SH-SY5Y (cell line): ENCODE measurements around the gene RNF208.

ENCODE experiments used
- GATA2 ChIP-seq: IDR thresholded peaks from 2 replicates; pipeline ENCODE4 v1.6.1; 2011; ENCODE audit warnings: mild to moderate bottlenecking, low read depth, low read length
- GATA3 ChIP-seq: IDR thresholded peaks from 2 replicates; pipeline ENCODE4 v1.6.1; 2011; ENCODE audit warnings: low read depth, mild to moderate bottlenecking, low read length, moderate library complexity

Gene RNF208

GRCh38 chr9:137179761-137180160, 42.3 kb downstream of the RNF208 start:
- TF ChIP-seq GATA3 (no peak), GATA2 (no peak)

- TF ChIP-seq GATA2 (no peak), GATA3 (no peak)
These were observed 43.0 kb downstream of the RNF208 start for GRCh38 chr9:137178939-137179630.

GRCh38 chr9:137178201-137178938, 43.7 kb downstream of the RNF208 start:
- TF ChIP-seq GATA2 (no peak), GATA3 (no peak)

GRCh38 chr9:137176302-137177182, 45.5 kb downstream of the RNF208 start:
- TF ChIP-seq GATA3 (no peak), GATA2 (no peak)

- TF ChIP-seq GATA2 (no peak), GATA3 (no peak)
These were observed 46.6 kb downstream of the RNF208 start for GRCh38 chr9:137175345-137175961.

- no peak for TF ChIP-seq GATA3
- no peak for TF ChIP-seq GATA2
These were observed 47.2 kb downstream of the RNF208 start for GRCh38 chr9:137174722-137175293.

GRCh38 chr9:137173796-137174664, 48.0 kb downstream of the RNF208 start:
- no peak for TF ChIP-seq GATA3
- no peak for TF ChIP-seq GATA2

GRCh38 chr9:137172901-137173795, 48.9 kb downstream of the RNF208 start:
- no peak for TF ChIP-seq GATA2
- no peak for TF ChIP-seq GATA3

GRCh38 chr9:137171149-137171900, 50.7 kb downstream of the RNF208 start:
- TF ChIP-seq GATA2 (no peak), GATA3 (no peak)

GRCh38 chr9:137170486-137171148, 51.4 kb downstream of the RNF208 start:
- no peak for TF ChIP-seq GATA2
- no peak for TF ChIP-seq GATA3
